A549 (cell line): Measurements from ENCODE around the gene CACNA1I.

Experiments
- BCL3 ChIP-seq: fragments of >200 bp; sonication (Bioruptor Twin); formaldehyde crosslinking; IDR thresholded peaks from 3 replicates; pipeline ENCODE4 v1.6.1; 2016
- CTCF ChIP-seq: fragments of >200 bp; sonication (Bioruptor Twin); formaldehyde crosslinking; IDR thresholded peaks from 3 replicates; pipeline ENCODE4 v1.5.1; 2016
- EHMT2 ChIP-seq: fragments of 200-600 bp; sonication (generic); IDR thresholded peaks from 2 replicates; pipeline ENCODE4 v1.6.1; 2016; ENCODE audit warnings: antibody characterized with exemption, low read depth, mild to moderate bottlenecking, moderate library complexity
- HMGXB4 ChIP-seq: fragments of 250-450 bp; sonication (Bioruptor Pico); IDR thresholded peaks from 2 replicates; pipeline ENCODE4 v1.5.0; 2021; ENCODE audit warnings: mild to moderate bottlenecking, moderate library complexity, borderline replicate concordance
- JUNB ChIP-seq: fragments of >200 bp; sonication (Bioruptor Twin); formaldehyde crosslinking; IDR thresholded peaks from 2 replicates; pipeline ENCODE4 v1.6.1; 2016
- MAX ChIP-seq: IDR thresholded peaks from 2 replicates; pipeline ENCODE4 v1.6.1; 2012
- PHF8 ChIP-seq: fragments of 200-600 bp; sonication (generic); IDR thresholded peaks from 2 replicates; pipeline ENCODE4 v1.6.1; 2016; ENCODE audit warnings: low read depth, mild to moderate bottlenecking, antibody characterized with exemption, moderate library complexity, borderline replicate concordance
- POLR2A ChIP-seq: IDR thresholded peaks from 2 replicates; pipeline ENCODE4 v1.6.1; 2012; ENCODE audit warnings: mild to moderate bottlenecking, low read length

GRCh38 chr22:39622881-39623367, 52.4 kb downstream of the CACNA1I start:
- TF ChIP-seq POLR2A, result no peak
- TF ChIP-seq MAX, result no peak
- peak; percentile 47 for TF ChIP-seq CTCF
- no peak for TF ChIP-seq JUNB
- no peak for TF ChIP-seq BCL3
- no peak for TF ChIP-seq PHF8
- no peak for TF ChIP-seq EHMT2
- no peak for TF ChIP-seq HMGXB4
